Lung microvascular endothelial cell (primary cell): ENCODE results near the gene CSTPP1. TPM values are rescaled to one million over a fixed set of nuclear protein-coding genes. Genes with fewer than 3 reads are reported as not detected.
"Not testable (repeated sequence)": the region's sequence is repeated elsewhere in the genome, so short reads cannot be mapped to it uniquely, and the experiment has no call there.

Source experiments
- DNase-seq, 2 donors: peaks; one replicate each; pipeline versions ENCODE4 v3.0.0 to v3.0.0-alpha.2; 2010; ENCODE audit warnings: low read depth in 2 of 2
- total RNA-seq: library from RNA; depleted of rRNA; stranded (reverse); fragments of >200 nt; gene quantifications from 2 replicates; pipeline ENCODE4 v1.2.1, GENCODE V29; 2014

CSTPP1 gene
- total RNA-seq, 1 donor from 2014 or later: 9.1 TPM

- not testable (repeated sequence) for DNase-seq
These were observed 161.7 kb downstream of the CSTPP1 start for GRCh38 chr11:47098223-47098622.

GRCh38 chr11:47099214-47099917 is 162.8 kb downstream of the CSTPP1 start:
- peak; percentile 14 to 32 for DNase-seq

GRCh38 chr11:47099918-47100315 is 163.4 kb downstream of the CSTPP1 start:
- DNase-seq: no peak

GRCh38 chr11:47101406-47101805 is 164.8 kb downstream of the CSTPP1 start:
- no peak for DNase-seq

GRCh38 chr11:47104261-47104950 is 167.8 kb downstream of the CSTPP1 start:
- DNase-seq: no peak

GRCh38 chr11:47105541-47105940 is 169.0 kb downstream of the CSTPP1 start:
- no peak for DNase-seq

GRCh38 chr11:47105974-47106373 is 169.4 kb downstream of the CSTPP1 start:
- no peak for DNase-seq

- no peak for DNase-seq
These were observed 170.3 kb downstream of the CSTPP1 start for GRCh38 chr11:47106798-47107411.

- DNase-seq: no peak
These were observed 171.2 kb downstream of the CSTPP1 start for GRCh38 chr11:47107744-47108143.

- DNase-seq: no peak
These were observed 171.7 kb downstream of the CSTPP1 start for GRCh38 chr11:47108214-47108613.

GRCh38 chr11:47109051-47109726 is 172.6 kb downstream of the CSTPP1 start:
- DNase-seq: no peak

- DNase-seq: no peak
These were observed 173.2 kb downstream of the CSTPP1 start for GRCh38 chr11:47109727-47110246.

GRCh38 chr11:47111318-47111804 is 174.8 kb downstream of the CSTPP1 start:
- no peak for DNase-seq

- not testable (repeated sequence) for DNase-seq
These were observed 176.4 kb downstream of the CSTPP1 start for GRCh38 chr11:47112941-47113340.

- DNase-seq: not testable (repeated sequence)
These were observed 182.6 kb downstream of the CSTPP1 start for GRCh38 chr11:47118958-47119688.

GRCh38 chr11:47121056-47121455 is 184.5 kb downstream of the CSTPP1 start:
- DNase-seq: no peak

- no peak for DNase-seq
These were observed 185.2 kb downstream of the CSTPP1 start for GRCh38 chr11:47121731-47122130.

GRCh38 chr11:47123094-47123493 is 186.5 kb downstream of the CSTPP1 start:
- DNase-seq: no peak

- DNase-seq: peak in 1 of 2 donors; percentile 15
These were observed 188.1 kb downstream of the CSTPP1 start for GRCh38 chr11:47124675-47125074.

- no peak for DNase-seq
These were observed 188.5 kb downstream of the CSTPP1 start for GRCh38 chr11:47125083-47125482.

- DNase-seq: no peak
These were observed 190.7 kb downstream of the CSTPP1 start for GRCh38 chr11:47127213-47127612.
